IPS-18c (cell line): ENCODE measurements around the gene TMEM138.

Experiments
- H3K4me3 ChIP-seq: 2 replicates; pipeline ENCODE4 v1.7.0; 2013; ENCODE audit warnings: low read depth, mild to moderate bottlenecking, low read length, moderate library complexity; ENCODE audit not compliant: insufficient read depth
- H3K9me3 ChIP-seq: one replicate; pipeline ENCODE4 v1.6.1; 2013; ENCODE audit warnings: mild to moderate bottlenecking, low read length, moderate library complexity; ENCODE audit not compliant: control insufficient read depth, insufficient read depth

TMEM138 gene

DNA sequence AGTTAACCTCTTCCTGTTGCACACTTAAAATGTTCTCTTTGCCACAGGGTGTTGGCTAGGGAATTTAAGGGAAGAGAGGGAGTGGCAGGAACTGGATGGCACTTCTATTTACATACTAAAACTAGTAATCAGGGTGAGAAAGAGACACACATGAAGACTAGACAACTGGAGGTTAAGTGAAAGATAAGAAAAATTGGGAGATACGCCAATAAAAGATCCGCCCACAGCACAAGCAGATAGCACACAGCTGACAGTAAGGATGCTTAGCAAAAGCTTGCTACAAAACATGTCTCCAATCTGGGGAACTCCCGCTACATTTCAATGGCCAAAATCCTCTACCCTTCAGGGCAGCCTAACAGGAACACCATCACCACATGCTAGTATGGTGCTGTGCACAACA, 54.8 kb downstream of the TMEM138 start:
- Histone ChIP-seq H3K9me3 (no peaks in the 10 kb centered on the region), H3K4me3 (no peak overlapping the region)

DNA sequence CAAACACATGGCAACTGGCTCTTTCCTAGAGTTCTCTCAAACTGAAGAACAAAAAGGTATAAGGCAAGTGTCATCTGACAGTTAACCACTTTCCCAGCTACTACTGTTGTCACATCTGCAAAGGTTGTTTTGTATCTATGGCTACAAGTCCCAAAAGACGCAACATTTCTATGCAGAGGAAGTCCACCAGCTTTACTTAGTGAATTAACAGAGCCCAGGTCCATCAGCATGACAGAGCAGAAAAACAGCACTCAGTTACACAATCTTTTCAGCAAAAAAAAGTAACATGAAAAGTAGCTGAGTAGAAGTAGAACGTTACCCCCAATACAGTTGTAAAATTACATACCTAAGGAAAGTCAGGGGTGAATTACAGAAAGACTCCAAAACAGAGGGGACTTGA, 55.5 kb downstream of the TMEM138 start:
- Histone ChIP-seq H3K4me3 (no peak overlapping the region), H3K9me3 (no peaks in the 10 kb centered on the region)

DNA sequence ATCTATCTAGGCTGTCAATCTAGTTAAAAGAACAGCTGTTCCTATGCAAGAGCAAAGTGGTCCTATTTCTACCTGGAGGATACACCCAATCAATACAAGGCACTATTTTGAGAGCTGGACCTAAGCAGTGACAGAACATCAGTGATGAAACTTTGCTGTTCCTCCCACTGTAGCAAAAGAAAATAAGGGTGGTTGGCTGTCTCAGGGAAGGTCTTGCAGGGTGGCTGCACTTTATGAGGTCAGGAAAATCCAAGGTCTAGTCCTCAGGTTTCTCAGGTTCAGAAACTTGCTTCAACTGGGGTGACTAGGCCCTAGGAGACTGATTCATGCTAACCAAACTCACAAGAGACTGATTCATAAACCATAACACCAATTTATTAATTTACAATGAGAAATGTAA, 56.0 kb downstream of the TMEM138 start:
- Histone ChIP-seq H3K4me3 (no peak overlapping the region), H3K9me3 (no peaks in the 10 kb centered on the region)
